Measurements from ENCODE around the gene HCLS1. TPM values are rescaled to one million over a fixed set of nuclear protein-coding genes. Genes with fewer than 3 reads are reported as not detected.

Gene HCLS1
- total RNA-seq, 4 donors from 2014 or later: 6.6 to 15.3 (median 7.8) TPM

GRCh38 chr3:121627622-121628021, 33.1 kb downstream of the HCLS1 start:
- ATAC-seq (no peak), DNase-seq (no peak)
- Histone ChIP-seq H3K4me1 (peaks cover 13 to 30% of the 10 kb centered on the region in 2 donors), H3K4me3 (no peak overlapping the region), H3K9me3 (no peaks in the 10 kb centered on the region), H3K27me3 (no peaks in the 10 kb centered on the region), H3K27ac (peak overlapping the region; percentile 11 to 75 (median 46)), H3K36me3 (peaks cover 0 to 27% of the 10 kb centered on the region in 2 donors)
- in situ Hi-C loops (cut with MboI; ENCODE audit: low sequenced_read_pairs in 4 of 4) (no loop called here), intact Hi-C loops (cut with DNase I; ENCODE audit: low total_unique reads) (no loop called here)
- TF ChIP-seq POLR2A (IDR thresholded peaks at IDR 0.05) (no peak), CTCF (IDR thresholded peaks at IDR 0.05 in 4 of 5, conservative IDR thresholded peaks at IDR 0.05 in 1 of 5) (no peak)

GRCh38 chr3:121627211-121627610, 33.5 kb downstream of the HCLS1 start:
- in situ Hi-C loops (cut with MboI; ENCODE audit: low sequenced_read_pairs in 4 of 4): no loop called here
- Histone ChIP-seq H3K9me3 (no peaks in the 10 kb centered on the region), H3K4me3 (no peak overlapping the region), H3K27ac (peak overlapping the region; percentile 11 to 75 (median 46)), H3K27me3 (no peaks in the 10 kb centered on the region), H3K4me1 (peaks cover 13 to 30% of the 10 kb centered on the region in 2 donors), H3K36me3 (peaks cover 0 to 27% of the 10 kb centered on the region in 2 donors)
- intact Hi-C loops (cut with DNase I; ENCODE audit: low total_unique reads): no loop called here
- TF ChIP-seq POLR2A (IDR thresholded peaks at IDR 0.05): no peak
- no peak for TF ChIP-seq CTCF (IDR thresholded peaks at IDR 0.05 in 4 of 5, conservative IDR thresholded peaks at IDR 0.05 in 1 of 5)
- ATAC-seq (no peak), DNase-seq (no peak)

- in situ Hi-C loops (cut with MboI; ENCODE audit: low sequenced_read_pairs in 4 of 4): no loop called here
- peaks cover 13 to 30% of the 10 kb centered on the region in 2 donors for H3K4me1 ChIP-seq
- H3K27me3 ChIP-seq: no peaks in the 10 kb centered on the region
- no peaks in the 10 kb centered on the region for H3K9me3 ChIP-seq
- H3K36me3 ChIP-seq: peaks cover 0 to 27% of the 10 kb centered on the region in 2 donors
- ATAC-seq (no peak), DNase-seq (no peak)
- no peak for TF ChIP-seq POLR2A (IDR thresholded peaks at IDR 0.05)
- no peak for TF ChIP-seq CTCF (IDR thresholded peaks at IDR 0.05 in 4 of 5, conservative IDR thresholded peaks at IDR 0.05 in 1 of 5)
- peak overlapping the region; percentile 11 to 75 (median 46) for H3K27ac ChIP-seq
- no peak overlapping the region for H3K4me3 ChIP-seq
- intact Hi-C loops (cut with DNase I; ENCODE audit: low total_unique reads): no loop called here
Measured at GRCh38 chr3:121626495-121626894, 34.2 kb downstream of the HCLS1 start.

- in situ Hi-C loops (cut with MboI; ENCODE audit: low sequenced_read_pairs in 4 of 4): no loop called here
- DNase-seq: no peak
Measured at GRCh38 chr3:121624147-121624899, 36.4 kb downstream of the HCLS1 start.

More at GRCh38 chr3:121624147-121624899, 36.4 kb downstream of the HCLS1 start:
- intact Hi-C loops (cut with DNase I; ENCODE audit: low total_unique reads): no loop called here
- Histone ChIP-seq H3K27ac (peak overlapping the region; percentile 38 to 75 (median 66)), H3K27me3 (no peaks in the 10 kb centered on the region), H3K4me3 (no peak overlapping the region), H3K36me3 (peaks cover 0 to 27% of the 10 kb centered on the region in 2 donors), H3K4me1 (peaks cover 13 to 30% of the 10 kb centered on the region in 2 donors), H3K9me3 (no peaks in the 10 kb centered on the region)
- ATAC-seq: peak; percentile 48 to 62
- TF ChIP-seq POLR2A (IDR thresholded peaks at IDR 0.05) (no peak), CTCF (IDR thresholded peaks at IDR 0.05 in 4 of 5, conservative IDR thresholded peaks at IDR 0.05 in 1 of 5) (no peak)
